IPS-20b (cell line): ENCODE results near the gene PPP4C.

Source experiments
- H3K27ac ChIP-seq: one replicate; pipeline ENCODE4 v1.5.1; 2013; ENCODE audit warnings: low read length
- H3K27me3 ChIP-seq: 2 replicates; pipeline ENCODE4 v1.6.1; 2013; ENCODE audit warnings: mild to moderate bottlenecking, low read length, inconsistent platforms; ENCODE audit not compliant: insufficient read depth
- H3K36me3 ChIP-seq: 2 replicates; pipeline ENCODE4 v1.6.1; 2013; ENCODE audit warnings: low read depth, mild to moderate bottlenecking, inconsistent platforms, low read length, moderate library complexity; ENCODE audit not compliant: insufficient read depth
- H3K4me1 ChIP-seq: 2 replicates; pipeline ENCODE4 v1.6.1; 2013; ENCODE audit warnings: mild to moderate bottlenecking, control low read depth, inconsistent platforms, low read length, moderate library complexity; ENCODE audit not compliant: insufficient read depth
- H3K4me3 ChIP-seq: 2 replicates; pipeline ENCODE4 v1.5.1; 2013; ENCODE audit warnings: mild to moderate bottlenecking, low read length, inconsistent platforms
- H3K9ac ChIP-seq: 2 replicates; pipeline ENCODE4 v1.6.1; 2013; ENCODE audit warnings: low read depth, mild to moderate bottlenecking, inconsistent platforms, low read length, moderate library complexity
- H3K9me3 ChIP-seq: 2 replicates; pipeline ENCODE4 v1.6.1; 2013; ENCODE audit warnings: mild to moderate bottlenecking, low read depth, low read length, inconsistent platforms; ENCODE audit not compliant: insufficient read depth

The PPP4C gene

GRCh38 chr16:30075503-30076275, at the start of gene PPP4C:
Gene PPP4C (plus strand): TSS chr16:30075994. CDS start chr16:30076378, 384 bp downstream.
- peaks cover 53% of the 10 kb centered on the region for H3K36me3 ChIP-seq
- H3K4me1 ChIP-seq = peaks cover 4% of the 10 kb centered on the region; the same call in 1 of the 2 replicates

GRCh38 chr16:30026449-30026848, 49.3 kb upstream of the PPP4C start:
- H3K4me3 ChIP-seq = no peak overlapping the region
- H3K9ac ChIP-seq = no peak overlapping the region
- no peaks in the 10 kb centered on the region for H3K9me3 ChIP-seq
- H3K4me1 ChIP-seq = peaks cover 5% of the 10 kb centered on the region; the same call in 1 of the 2 replicates
- H3K27me3 ChIP-seq = peaks cover 16% of the 10 kb centered on the region
- H3K36me3 ChIP-seq = peaks cover 6% of the 10 kb centered on the region; the same call in 1 of the 2 replicates
- H3K27ac ChIP-seq = no peak overlapping the region

More at GRCh38 chr16:30075503-30076275, at the start of gene PPP4C:
- Histone ChIP-seq H3K9ac (peak within 1 kb of the TSS; percentile 89), H3K9me3 (no peaks in the 10 kb centered on the region), H3K4me3 (peak within 1 kb of the TSS; percentile 93), H3K27ac (peak within 1 kb of the TSS; percentile 58), H3K27me3 (no peaks in the 10 kb centered on the region)

GRCh38 chr16:30027588-30028437, 48.0 kb upstream of the PPP4C start:
- peaks cover 11% of the 10 kb centered on the region; the same call in 1 of the 2 replicates for H3K4me1 ChIP-seq
- H3K9ac ChIP-seq = no peak overlapping the region
- peaks cover 25% of the 10 kb centered on the region for H3K27me3 ChIP-seq
- H3K9me3 ChIP-seq = no peaks in the 10 kb centered on the region
- H3K36me3 ChIP-seq = peaks cover 6% of the 10 kb centered on the region; the same call in 1 of the 2 replicates
- no peak overlapping the region for H3K4me3 ChIP-seq
- no peak overlapping the region for H3K27ac ChIP-seq

- H3K4me1 ChIP-seq = peaks cover 11% of the 10 kb centered on the region; the same call in 1 of the 2 replicates
- no peaks in the 10 kb centered on the region for H3K9me3 ChIP-seq
- peaks cover 6% of the 10 kb centered on the region; the same call in 1 of the 2 replicates for H3K36me3 ChIP-seq
- H3K27ac ChIP-seq = no peak overlapping the region
- H3K27me3 ChIP-seq = peaks cover 33% of the 10 kb centered on the region
- no peak overlapping the region for H3K9ac ChIP-seq
- no peak overlapping the region for H3K4me3 ChIP-seq
Measured at GRCh38 chr16:30028438-30029076, 47.2 kb upstream of the PPP4C start.

- peaks cover 11% of the 10 kb centered on the region; the same call in 1 of the 2 replicates for H3K4me1 ChIP-seq
- H3K4me3 ChIP-seq = peak overlapping the region; percentile 77
- H3K27me3 ChIP-seq = peaks cover 35% of the 10 kb centered on the region
Measured at GRCh38 chr16:30030011-30030685, 45.6 kb upstream of the PPP4C start.

GRCh38 chr16:30030841-30031413, 44.9 kb upstream of the PPP4C start, which contains the start of gene TLCD3B:
Gene TLCD3B (minus strand): TSS chr16:30031271. CDS start chr16:30030527, 744 bp downstream.
- H3K27me3 ChIP-seq = peaks cover 41% of the 10 kb centered on the region
- no peak within 1 kb of the TSS for H3K27ac ChIP-seq
- peaks cover 11% of the 10 kb centered on the region; the same call in 1 of the 2 replicates for H3K4me1 ChIP-seq
- peak within 1 kb of the TSS; percentile 77 for H3K4me3 ChIP-seq
- no peaks in the 10 kb centered on the region for H3K9me3 ChIP-seq
- peak within 1 kb of the TSS; percentile 73; the same call in 1 of the 2 replicates for H3K9ac ChIP-seq
- 0 out of 2 replicates have a peak, but pooled peaks cover 3% of the 10 kb centered on the region for H3K36me3 ChIP-seq

More at GRCh38 chr16:30030011-30030685, 45.6 kb upstream of the PPP4C start:
- H3K27ac ChIP-seq = no peak overlapping the region
- peak overlapping the region; percentile 73; the same call in 1 of the 2 replicates for H3K9ac ChIP-seq
- H3K9me3 ChIP-seq = no peaks in the 10 kb centered on the region
- peaks cover 6% of the 10 kb centered on the region; the same call in 1 of the 2 replicates for H3K36me3 ChIP-seq

GRCh38 chr16:30031477-30031918, 44.3 kb upstream of the PPP4C start:
- H3K9ac ChIP-seq = peak overlapping the region; percentile 56; the same call in 1 of the 2 replicates
- no peaks in the 10 kb centered on the region for H3K9me3 ChIP-seq
- H3K36me3 ChIP-seq = 0 out of 2 replicates have a peak, but pooled peaks cover 3% of the 10 kb centered on the region
- H3K4me3 ChIP-seq = peak overlapping the region; percentile 77
- H3K27ac ChIP-seq = no peak overlapping the region
- H3K4me1 ChIP-seq = peaks cover 11% of the 10 kb centered on the region; the same call in 1 of the 2 replicates
- peaks cover 46% of the 10 kb centered on the region for H3K27me3 ChIP-seq

GRCh38 chr16:30032083-30032819, 43.5 kb upstream of the PPP4C start:
- no peak overlapping the region for H3K9ac ChIP-seq

GRCh38 chr16:30033270-30033669, 42.5 kb upstream of the PPP4C start:
- H3K9me3 ChIP-seq = no peaks in the 10 kb centered on the region
- H3K4me3 ChIP-seq = no peak overlapping the region
- peaks cover 47% of the 10 kb centered on the region for H3K27me3 ChIP-seq
- H3K9ac ChIP-seq = no peak overlapping the region
- H3K4me1 ChIP-seq = peaks cover 11% of the 10 kb centered on the region; the same call in 1 of the 2 replicates
- no peaks in the 10 kb centered on the region for H3K36me3 ChIP-seq
- H3K27ac ChIP-seq = no peak overlapping the region

More at GRCh38 chr16:30032083-30032819, 43.5 kb upstream of the PPP4C start:
- Histone ChIP-seq H3K4me1 (peaks cover 11% of the 10 kb centered on the region; the same call in 1 of the 2 replicates), H3K27me3 (peaks cover 47% of the 10 kb centered on the region), H3K36me3 (no peaks in the 10 kb centered on the region), H3K9me3 (no peaks in the 10 kb centered on the region), H3K27ac (no peak overlapping the region), H3K4me3 (peak overlapping the region; percentile 77; the same call in 1 of the 2 replicates)

GRCh38 chr16:30040221-30040620, 35.6 kb upstream of the PPP4C start:
- no peak overlapping the region for H3K4me3 ChIP-seq
- no peak overlapping the region for H3K9ac ChIP-seq
- no peaks in the 10 kb centered on the region for H3K4me1 ChIP-seq
- H3K36me3 ChIP-seq = no peaks in the 10 kb centered on the region
- H3K27me3 ChIP-seq = peaks cover 11% of the 10 kb centered on the region
- no peaks in the 10 kb centered on the region for H3K9me3 ChIP-seq
- H3K27ac ChIP-seq = no peak overlapping the region
